NCI-H1048 (cell line): ENCODE data around the gene BRAT1.

ENCODE experiments used
- DNase-seq: peaks from one replicate; lab custom pipeline; 2025; lab: John Stamatoyannopoulos, UW

BRAT1 gene

GRCh38 chr7:2510130-2510776 is 45.1 kb downstream of the BRAT1 start:
- DNase-seq = no peak

- no peak for DNase-seq
These were observed 45.9 kb downstream of the BRAT1 start for GRCh38 chr7:2509298-2509906.

GRCh38 chr7:2508327-2509215 is 46.8 kb downstream of the BRAT1 start:
- DNase-seq = no peak

- DNase-seq = no peak
These were observed 47.4 kb downstream of the BRAT1 start for GRCh38 chr7:2507917-2508306.

- DNase-seq = no peak
These were observed 48.0 kb downstream of the BRAT1 start for GRCh38 chr7:2507208-2507916.

- DNase-seq = no peak
These were observed 49.9 kb downstream of the BRAT1 start for GRCh38 chr7:2505401-2505800.

GRCh38 chr7:2504889-2505375 is 50.4 kb downstream of the BRAT1 start:
- DNase-seq = no peak

- DNase-seq = no peak
These were observed 51.0 kb downstream of the BRAT1 start for GRCh38 chr7:2504128-2504888.

- no peak for DNase-seq
These were observed 52.0 kb downstream of the BRAT1 start for GRCh38 chr7:2503056-2503941.

GRCh38 chr7:2502647-2502966 is 52.7 kb downstream of the BRAT1 start:
- DNase-seq = no peak

- DNase-seq = no peak
These were observed 53.2 kb downstream of the BRAT1 start for GRCh38 chr7:2501947-2502646.

GRCh38 chr7:2500701-2501100 is 54.6 kb downstream of the BRAT1 start:
- DNase-seq = no peak

- no peak for DNase-seq
These were observed 55.4 kb downstream of the BRAT1 start for GRCh38 chr7:2499719-2500430.

- no peak for DNase-seq
These were observed 56.1 kb downstream of the BRAT1 start for GRCh38 chr7:2499181-2499580.

GRCh38 chr7:2498708-2499107 is 56.6 kb downstream of the BRAT1 start:
- DNase-seq = no peak

- no peak for DNase-seq
These were observed 57.6 kb downstream of the BRAT1 start for GRCh38 chr7:2497500-2498336.

GRCh38 chr7:2497065-2497464 is 58.3 kb downstream of the BRAT1 start:
- DNase-seq = no peak

- DNase-seq = no peak
These were observed 58.9 kb downstream of the BRAT1 start for GRCh38 chr7:2496375-2496774.
